SKM-1 treated with dmso at 0.1 percent for 144 hours (cell line): ENCODE measurements around the gene REL.
"Not testable (repeated sequence)": the region's sequence is repeated elsewhere in the genome, so short reads cannot be mapped to it uniquely, and the experiment has no call there.

Source experiments
- DNase-seq: peaks from one replicate; lab custom pipeline; 2025; ENCODE audit not compliant: unreplicated experiment; lab: John Stamatoyannopoulos, UW

Gene REL

DNA sequence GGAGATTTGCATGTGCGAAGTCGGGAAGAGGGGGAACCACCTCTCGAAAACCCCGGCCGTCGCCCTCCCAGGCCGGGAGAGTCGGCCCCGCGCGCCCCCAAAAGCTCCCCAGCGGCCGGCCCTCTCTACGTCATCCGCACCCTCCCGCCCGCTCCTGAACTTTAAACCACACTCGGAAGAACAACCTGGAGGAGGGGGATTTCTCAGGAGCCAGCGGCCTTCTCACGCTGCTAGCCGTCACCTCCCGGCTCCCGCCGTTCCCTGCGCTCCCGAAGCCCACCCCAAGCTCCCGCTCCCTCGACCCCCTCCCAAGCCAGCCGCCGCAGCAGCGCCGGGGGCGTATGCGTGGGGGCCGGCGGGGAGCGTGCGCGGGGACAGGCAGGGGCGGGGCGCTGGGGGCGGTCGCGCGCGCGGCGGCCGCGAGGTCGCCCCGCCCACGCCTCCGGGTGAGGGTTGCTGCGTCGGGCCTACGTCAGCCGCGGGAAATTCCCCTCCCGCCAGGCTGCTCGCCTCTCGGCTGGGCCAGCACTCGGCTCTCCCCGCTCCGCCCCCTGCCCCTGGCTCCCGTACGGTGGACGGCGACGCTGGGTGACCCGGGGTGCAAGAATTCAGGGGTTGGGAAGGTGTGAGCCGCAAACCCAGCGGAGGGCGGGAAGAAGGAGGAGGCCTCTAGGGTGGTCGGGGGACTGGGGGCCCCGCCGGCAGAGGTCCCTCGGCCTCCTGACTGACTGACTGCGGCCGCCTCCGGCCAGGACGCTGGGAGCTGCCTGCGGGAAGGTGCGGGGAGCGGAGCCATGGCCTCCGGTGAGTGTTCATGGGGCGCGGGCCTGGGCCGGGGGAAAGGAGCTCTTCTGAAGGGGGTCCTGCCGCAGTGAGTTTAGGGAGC is at the start of gene REL:
Gene REL (plus strand): TSS at position 528 of the 886 bp plus-strand sequence. CDS start 267 bp downstream, at position 795.
- DNase-seq, result peak; percentile 90

DNA sequence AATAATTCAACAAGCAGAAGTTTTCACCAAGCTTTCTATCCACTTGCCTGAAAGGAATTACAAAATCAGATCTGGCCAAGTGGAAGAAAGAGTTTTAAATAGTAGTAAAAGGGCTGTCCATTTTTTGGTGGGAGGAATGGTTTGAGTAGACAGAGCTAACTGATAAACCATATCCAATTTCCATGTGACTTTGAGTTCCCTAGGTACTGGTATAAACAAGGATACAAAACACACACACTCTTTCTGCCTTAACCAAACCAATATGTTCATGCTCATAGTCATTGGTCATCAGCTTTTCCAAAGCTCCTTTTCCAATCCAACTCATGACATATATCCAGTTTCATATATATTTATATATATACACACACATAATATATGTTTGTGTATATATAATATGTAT is 49.5 kb upstream of the REL start:
- DNase-seq, result no peak

DNA sequence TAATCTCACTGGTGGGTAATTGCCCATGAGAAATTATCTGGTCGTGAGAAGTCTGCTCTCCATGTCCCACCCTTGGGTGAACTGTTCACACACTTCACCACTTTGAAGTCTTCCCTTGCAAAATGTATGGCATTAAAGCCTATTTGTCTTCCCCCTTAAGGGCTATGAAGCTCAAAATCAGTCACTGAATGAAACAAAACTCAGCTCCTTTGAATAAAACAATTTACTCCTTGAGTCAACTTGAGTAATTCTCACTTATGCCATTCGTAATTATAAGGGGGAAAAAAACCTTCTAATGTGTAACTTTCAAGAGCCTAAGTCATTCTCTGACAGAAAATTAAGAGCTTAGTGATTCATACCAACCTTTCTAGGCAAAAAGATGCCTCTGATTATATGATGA is 48.8 kb upstream of the REL start:
- DNase-seq, result no peak

DNA sequence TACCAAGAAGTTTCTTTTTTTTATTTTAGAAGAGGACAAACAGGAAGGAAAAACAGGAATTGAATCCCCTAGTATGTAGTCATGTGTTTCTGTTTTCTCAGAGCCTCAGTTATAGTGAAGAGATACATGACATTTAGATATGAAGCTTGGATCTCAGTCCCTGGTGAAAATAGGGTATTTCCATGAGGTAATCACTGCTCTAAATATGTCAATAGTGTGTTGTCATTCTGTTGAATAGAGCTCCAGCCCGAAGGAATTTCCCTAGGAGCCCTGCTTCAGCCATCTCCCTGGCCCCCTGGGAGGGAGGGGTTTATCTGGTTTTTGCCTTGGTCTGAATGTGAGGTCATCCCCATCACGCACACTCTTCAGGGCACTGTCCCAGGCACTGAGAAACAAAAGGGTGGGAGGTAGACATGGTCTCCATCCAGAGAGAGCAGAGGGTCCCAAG is 47.1 kb upstream of the REL start:
- DNase-seq, result no peak

DNA sequence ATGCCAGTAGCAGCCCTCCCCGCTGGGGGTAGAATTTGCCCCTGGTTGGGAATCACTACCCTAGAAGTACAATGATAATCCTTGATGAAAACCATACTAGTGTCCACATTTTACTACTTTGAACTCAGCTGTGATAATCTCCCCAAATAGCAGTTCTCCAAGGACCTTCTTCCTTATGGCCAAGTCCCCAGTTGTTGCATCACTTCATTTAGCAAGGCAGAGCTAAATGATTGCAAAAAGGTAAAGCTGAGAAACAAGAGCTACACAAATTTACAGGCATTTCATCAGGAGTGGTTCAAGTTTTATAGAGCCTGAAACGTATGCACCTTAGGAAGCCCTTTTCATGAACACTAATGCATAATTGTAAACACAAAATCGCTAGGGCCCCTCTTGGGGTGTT is 44.9 kb upstream of the REL start:
- DNase-seq, result peak; percentile 30

DNA sequence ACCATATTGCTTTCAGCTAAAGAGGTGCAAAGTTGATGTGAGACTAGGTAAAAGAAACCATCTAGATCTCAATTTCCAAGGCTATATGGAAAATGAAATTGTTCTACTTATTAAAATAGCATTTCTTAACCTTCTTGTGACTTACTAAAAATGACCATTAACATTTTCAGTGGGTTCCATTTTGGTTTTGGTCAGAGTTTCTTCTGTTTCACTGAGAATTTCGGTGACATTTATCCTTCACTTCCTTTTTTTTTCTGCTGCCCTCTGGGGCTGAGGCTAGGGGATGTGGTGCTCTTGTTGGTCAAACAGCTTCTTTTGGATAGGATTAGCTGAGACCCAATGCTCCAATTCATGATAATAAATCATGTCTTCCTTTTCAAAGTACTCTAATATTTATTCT is 44.3 kb upstream of the REL start:
- no peak for DNase-seq

DNA sequence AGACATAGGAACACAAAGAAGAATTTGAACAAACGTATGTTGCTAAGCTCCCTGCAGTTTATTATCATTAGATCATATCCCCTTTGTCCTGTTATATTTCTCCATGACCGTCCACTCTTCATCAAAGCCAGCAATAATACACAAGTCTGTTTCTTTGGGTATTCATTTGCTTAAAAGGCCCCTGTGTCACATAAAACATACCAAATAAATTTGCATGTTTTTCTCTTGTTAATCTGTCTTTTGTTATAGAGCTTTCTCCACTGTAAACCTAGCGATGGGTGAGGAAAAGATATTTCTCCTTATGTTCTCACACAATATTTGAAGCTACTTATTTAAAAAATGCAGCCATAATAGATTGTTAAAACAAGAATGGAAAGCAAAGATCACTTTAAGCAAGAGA is 42.9 kb upstream of the REL start:
- no peak for DNase-seq

DNA sequence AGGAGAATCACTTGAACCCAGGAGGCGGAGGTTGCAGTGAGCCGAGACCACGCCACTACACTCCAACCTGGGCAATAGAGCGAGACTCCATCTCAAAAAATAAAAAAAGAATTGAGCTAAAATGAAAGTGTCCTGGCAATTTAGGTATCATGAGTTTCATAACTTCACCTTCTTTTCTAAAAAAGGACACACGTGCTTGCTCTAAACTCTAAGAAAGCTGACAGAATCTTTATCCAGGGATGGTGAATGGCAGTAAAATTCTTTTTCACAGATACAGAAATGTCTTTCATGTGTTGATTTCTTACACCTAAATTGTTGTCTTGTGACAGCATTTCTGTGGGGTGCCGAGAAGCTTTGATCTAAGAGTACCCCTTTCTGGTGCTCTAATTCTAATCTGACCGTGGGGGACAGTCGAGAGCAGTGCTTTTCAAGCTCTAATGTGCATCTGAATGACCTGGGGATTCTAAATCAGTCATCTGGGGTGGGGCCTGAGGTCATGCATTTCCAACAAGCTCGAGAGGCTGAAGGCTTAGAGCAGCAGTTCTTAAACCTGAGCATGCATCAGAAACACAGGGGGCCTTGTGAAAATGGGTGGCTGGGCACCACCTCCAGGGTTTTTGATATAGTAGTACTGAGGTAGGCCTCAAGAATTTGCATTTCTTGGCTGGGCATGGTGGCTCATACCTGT is 42.1 kb upstream of the REL start:
- no peak for DNase-seq

DNA sequence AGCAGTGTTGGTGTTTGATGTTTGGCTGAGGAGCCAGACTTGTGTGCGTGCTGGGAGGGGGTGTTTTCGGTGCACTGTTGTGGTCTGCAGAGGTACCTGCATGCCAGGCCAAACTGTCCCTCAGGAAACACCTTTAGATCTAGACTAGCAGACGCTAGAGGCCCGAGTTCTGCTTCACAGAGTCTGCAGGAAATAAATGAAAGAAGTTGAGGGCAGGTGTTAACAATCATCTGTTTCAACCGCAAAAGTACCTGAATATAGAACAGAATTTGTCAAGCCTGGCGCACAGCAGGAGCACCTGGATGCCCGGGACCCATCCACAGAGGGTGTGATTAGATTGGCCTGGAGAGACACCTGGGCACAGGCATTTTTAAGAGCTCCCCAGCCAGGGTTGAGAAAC is 40.5 kb upstream of the REL start:
- no peak for DNase-seq

DNA sequence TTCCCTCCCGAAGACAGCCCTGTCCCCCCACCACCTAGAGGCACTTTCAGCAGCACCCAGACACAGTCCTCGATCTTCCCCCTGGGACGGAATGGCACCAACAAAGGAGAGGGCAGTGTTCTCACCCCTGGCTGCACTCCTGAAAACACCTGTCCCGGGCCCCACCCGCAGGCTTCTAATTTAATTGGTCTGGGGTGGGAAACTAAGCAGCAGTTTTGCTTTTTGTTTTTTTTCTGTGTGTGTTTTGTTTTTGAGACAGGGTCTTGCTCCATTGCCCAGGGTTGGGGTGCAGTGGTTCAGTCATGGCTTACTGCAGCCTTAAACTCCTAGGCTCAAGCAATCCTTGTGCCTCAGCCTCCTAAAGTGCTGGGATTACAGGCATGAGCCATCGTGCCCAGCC is 38.4 kb upstream of the REL start:
- no peak for DNase-seq

DNA sequence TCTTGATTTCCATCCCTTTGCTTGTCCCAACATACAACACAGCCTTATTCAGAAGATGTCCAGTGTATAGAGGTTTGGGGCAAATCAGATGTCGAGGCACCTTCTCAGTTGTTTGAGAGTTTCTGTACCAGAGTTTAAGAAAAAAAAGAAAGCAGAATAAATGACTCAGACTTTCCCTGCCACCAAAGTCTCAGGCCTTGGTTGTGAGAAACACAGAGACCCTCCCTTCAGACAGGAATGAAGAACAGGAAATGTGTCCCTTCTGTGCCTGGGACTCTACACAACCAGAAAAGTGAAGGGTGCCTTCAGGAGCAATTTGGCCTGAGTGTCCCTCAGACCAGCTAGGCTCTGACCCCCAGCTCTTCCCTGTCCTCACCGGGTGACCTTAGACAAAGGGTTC is 37.3 kb upstream of the REL start:
- DNase-seq, result no peak

DNA sequence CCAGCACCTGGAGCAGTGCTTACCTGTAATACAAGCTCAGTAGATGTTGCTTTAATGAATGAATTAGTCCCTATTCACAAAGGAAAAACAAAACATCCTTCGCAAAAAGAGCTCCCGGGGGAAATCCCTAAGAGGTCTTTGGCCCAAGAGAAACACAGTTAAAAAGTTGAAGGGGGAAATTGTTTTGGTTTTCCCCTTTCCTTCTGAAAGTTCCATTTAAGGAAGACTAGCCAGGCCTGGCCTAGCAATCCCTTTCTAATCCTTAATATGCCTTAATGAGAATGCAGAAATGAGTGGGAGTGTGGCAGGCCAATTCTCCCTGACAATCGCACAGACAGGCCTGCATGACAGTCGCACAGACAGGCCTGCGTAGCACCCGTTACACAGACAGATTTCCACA is 33.5 kb upstream of the REL start:
- no peak for DNase-seq

DNA sequence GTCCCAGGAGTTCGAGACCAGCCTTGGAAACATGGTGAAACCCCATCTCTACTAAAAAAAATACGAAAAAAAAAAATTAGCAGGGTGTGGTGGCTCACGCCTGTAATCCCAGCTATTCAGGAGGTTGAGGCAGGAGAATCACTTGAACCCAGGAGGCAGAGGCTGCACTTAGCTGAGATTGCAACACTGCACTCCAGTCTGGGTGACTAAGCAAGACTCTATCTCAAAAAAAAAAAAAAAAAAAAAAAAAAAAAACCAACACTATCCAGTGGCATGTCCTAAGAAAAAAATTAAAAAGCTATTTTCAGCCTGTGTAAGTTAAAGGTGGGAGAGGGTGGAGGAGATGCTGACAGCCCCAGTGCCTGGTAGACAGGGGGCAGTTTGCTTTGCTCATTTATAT is 32.2 kb upstream of the REL start:
- no peak for DNase-seq

DNA sequence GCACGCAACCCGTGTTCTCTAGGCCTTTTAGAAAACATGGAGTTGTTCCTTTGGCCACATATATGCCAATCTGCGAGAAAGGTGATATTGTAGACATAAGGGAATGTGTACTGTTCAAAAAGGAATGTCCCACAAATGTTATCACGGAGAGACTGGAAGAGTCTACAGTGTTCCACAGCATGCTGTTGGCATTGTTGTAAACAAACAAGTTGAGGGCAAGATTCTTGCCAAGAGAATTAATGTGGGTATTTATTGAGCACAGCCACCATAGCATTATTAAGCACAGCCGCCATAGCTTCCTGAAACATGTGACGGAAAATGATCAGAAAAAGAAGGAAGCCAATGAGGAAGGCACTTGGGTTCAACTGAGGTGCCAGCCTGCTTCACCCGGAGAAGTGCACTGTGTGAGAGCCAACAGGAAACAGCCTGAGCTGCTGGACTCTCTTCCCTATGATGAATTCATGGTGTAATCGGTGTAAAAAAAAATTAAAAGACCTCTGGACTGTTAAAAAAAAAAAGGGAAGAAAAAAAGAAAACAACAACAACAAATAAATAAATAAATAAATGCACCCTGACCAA is 29.0 kb upstream of the REL start:
- peak; percentile 75 for DNase-seq

DNA sequence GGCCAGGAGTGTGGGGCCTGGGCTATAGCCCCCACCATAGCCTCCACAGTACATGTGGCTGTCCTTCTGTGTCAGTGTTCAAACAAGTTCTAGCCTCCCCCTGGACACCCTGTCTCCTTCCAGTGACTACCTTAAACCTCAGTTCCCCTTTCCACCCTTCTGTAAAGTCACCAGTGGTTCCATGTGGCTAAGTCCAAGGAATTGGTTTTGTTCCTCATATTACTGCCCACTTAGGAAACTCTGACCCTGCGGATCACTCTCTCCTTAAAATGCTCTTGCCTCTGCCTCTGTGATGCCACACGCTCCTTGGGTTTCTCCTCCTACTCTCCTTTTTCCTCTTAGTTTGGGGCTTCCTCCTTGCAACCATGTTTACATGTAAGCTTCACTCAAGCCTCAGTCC is 27.8 kb upstream of the REL start:
- DNase-seq, result peak; percentile 17

DNA sequence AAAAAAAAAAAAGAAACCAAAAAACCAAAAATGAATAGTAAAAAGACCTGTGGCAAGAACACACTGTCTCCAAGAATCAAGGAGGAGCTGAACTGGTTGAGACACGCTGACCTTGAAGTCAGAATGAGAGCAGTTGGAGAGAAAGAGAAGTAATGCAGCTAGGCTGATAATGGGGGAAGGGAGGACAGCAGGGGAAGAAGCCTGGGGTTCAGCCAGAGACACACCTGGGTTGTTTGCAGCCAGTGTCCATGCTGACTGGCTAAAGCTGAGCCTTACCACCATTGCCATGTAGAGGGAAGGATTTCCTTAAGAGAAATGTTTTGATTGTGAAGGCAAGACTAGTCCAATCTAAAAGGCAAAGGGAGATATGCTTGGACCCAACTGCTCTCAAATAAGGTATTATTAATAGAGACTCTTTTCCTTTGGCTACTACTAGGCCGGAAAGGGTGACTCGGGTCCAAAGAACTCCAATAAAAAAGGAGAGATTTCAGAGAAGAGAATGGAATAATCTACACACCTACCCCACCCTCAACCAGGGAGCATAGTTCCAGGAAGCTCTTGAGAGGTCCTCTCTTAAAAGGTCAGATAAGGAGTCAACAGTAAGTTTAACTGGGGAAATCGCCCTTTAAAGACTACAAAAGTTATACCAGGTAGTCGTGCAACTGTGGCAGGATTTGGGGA is 25.2 kb upstream of the REL start:
- peak; percentile 10 for DNase-seq

DNA sequence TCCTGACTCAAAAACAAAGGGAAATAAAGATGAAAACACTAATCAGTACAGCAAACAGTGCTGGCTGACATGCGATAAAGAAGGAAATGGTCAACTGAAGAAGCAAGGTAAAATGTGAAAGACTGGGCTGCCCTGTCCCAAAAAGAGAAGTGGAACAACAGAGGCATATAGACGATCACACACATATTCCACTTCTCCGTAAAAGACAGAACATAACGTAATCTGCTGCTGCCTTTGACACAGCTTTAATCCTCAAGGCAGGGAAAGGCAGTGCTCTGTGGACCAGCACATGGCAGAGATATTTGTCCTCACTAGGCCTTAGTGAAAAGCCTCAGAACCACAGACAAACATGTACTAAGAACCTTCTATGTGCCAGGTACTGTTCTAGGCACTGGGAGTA is 24.3 kb upstream of the REL start:
- no peak for DNase-seq

DNA sequence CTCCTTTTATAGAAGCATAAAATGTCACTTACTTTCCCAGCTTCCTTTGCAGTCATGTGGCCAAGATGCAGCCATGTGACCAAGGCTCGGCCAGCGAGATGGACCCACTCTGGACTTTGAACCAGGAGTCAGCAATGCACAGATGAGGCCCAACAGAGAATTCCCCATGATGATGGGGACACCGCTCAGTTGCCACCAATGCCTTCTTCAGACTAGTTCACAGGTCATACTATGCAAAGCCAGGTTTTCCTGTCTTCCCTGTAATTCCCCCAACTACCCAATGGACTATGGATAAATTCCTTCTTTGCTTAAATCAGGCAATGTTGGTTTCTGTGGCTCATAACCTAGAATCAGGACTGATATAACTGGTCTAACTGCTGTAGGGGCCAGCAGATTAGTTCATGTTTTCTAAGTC is 22.5 kb upstream of the REL start:
- DNase-seq, result no peak

DNA sequence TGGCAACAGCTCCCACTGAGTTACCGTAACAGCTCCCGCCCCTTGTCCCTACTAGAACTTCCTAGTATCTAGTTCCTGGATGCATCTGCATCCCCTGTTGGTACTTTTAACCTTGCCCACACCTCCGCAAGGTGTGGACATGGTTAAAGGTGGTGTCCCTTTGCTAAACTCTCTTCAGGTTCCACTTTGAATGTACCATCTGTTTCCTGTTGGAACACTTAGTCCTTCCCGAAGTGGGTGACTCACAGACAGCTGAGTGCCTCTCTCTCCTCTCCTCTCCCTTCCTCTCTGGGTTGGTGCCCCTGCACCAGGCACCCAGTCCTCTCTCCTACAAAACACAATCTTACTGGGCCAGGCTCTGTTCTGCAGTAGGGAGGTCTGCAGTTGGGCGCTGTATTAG is 19.6 kb upstream of the REL start:
- no peak for DNase-seq

DNA sequence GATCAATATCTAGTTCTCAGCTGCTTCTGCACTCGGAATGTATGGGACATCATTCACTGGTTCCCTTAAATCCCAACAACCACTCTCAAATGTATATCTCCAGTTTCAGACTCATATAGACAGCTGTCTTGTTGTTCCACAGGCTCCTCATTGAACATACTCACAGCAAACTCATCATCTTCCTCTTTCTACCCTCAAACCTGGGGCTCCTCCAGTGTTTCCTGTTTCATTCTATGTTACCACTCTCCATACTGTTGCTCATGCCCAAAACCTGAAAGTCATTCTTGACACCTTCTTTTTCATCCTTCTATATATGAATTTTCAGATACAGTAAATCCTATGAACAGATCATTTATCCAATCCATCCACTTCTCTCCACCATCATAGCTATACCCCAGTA is 18.7 kb upstream of the REL start:
- peak; percentile 25 for DNase-seq

DNA sequence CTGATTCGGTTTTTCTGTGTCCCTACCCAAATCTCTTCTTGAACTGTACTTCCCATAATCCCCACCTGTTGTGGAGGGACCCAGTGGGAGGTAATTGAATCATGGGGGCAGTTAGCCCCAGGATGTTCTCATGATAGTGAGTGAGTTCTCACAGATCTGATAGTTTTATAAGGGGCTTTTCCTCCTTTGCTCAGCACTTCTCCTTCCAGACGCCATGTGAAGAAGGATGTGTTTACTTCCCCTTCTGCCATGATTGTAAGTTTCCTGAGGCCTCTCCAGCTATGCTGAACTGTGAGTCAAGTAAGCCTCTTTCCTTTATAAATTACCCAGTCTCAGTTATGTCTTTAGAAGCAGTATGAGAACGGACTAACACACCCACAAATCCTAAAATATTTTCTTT is 16.0 kb upstream of the REL start:
- DNase-seq, result not testable (repeated sequence)

DNA sequence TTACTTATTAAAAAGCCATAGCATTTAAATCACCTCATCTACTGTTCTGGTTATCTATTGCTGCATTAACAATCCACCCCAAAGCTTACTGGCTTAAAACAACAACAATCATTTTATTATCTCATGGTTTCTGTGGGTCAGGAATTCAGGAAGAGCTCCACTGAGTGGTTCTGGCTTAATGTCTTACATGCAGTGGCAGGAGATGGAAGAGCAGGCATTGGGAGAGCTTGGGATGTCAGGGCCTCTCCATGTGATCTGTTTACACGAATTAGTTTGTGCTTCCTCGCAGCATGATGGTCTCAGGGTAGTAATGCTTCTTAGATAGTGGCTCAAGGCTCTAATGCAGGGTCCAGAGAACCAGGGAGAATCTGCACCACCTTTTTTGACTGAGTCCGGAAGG is 14.4 kb upstream of the REL start:
- DNase-seq, result no peak
